ENCODE results near the gene GLYR1. TPM values are rescaled to one million over a fixed set of nuclear protein-coding genes. Genes with fewer than 3 reads are reported as not detected.
A peak's percentile ranks its signal among the peaks of the same experiment; 100 is the strongest.
"Not testable (repeated sequence)": the region's sequence is repeated elsewhere in the genome, so short reads cannot be mapped to it uniquely, and the experiment has no call there.

Gene GLYR1
- 96.6 to 105 TPM (median 104 TPM) in 3 replicates for total RNA-seq

DNA sequence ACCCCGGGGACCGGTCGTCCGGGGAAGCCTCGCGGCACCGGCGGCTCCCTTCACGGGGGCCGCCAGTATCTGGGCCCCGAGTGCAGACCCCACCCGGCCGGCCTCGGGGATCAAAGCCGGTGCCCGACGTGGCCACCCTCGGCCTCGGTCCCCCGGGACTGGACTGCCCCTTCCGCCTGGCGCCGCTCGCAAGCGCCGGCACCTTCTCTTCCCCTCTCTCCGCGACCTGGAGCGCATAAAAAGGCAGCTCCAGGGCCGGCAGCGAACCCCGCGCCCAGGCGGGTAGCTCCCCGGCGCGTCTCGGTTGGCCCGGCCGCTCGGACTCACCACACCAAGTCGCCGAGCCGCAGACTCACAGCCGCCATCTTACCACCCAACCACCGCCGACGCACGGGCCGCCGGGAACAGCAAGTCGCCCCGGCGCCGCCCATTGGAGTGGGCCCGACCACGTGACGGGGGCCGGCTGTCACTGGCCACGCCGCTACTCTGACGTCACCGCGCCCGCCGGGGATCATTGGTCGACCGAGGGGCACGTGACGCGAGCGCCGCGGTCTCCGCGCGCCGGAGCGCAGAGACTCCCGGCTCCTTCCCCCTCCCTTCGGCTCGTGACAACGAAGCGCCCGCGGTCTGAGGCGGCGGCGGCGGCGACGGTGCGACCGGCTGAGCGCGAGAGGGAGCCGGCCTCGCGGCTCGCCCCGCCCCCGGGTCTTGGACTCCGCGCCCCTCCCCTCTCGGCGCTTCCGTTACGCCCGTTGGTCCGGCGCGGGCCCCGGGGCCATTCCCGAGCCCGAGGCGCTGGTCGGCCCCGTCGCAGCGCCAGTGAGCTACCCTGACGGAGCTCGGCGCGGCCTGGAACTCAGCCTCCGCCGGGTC is at the start of gene GLYR1, which contains the start of gene UBN1:
GLYR1 (minus strand) TSS at position 388 of the 873 bp plus-strand sequence; CDS start at position 365, 23 bp downstream.
UBN1 (plus strand) TSS at position 581 of the 873 bp plus-strand sequence. CDS start 5,437 bp downstream, outside the sequence.
- H3K4me1 Mint-ChIP-seq: peaks cover 35% of the 10 kb centered on the region
- peak within 1 kb of the TSS; percentile 85 for H3K4me3 Mint-ChIP-seq
- peak; percentile 100 for DNase-seq (ENCODE audit: low spot score in 2 of 2, unreplicated experiment in 2 of 2)
- TF ChIP-seq, protein P1, sequence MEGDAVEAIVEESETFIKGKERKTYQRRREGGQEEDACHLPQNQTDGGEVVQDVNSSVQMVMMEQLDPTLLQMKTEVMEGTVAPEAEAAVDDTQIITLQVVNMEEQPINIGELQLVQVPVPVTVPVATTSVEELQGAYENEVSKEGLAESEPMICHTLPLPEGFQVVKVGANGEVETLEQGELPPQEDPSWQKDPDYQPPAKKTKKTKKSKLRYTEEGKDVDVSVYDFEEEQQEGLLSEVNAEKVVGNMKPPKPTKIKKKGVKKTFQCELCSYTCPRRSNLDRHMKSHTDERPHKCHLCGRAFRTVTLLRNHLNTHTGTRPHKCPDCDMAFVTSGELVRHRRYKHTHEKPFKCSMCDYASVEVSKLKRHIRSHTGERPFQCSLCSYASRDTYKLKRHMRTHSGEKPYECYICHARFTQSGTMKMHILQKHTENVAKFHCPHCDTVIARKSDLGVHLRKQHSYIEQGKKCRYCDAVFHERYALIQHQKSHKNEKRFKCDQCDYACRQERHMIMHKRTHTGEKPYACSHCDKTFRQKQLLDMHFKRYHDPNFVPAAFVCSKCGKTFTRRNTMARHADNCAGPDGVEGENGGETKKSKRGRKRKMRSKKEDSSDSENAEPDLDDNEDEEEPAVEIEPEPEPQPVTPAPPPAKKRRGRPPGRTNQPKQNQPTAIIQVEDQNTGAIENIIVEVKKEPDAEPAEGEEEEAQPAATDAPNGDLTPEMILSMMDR (IDR thresholded peaks at IDR 0.05; ENCODE audit: unreplicated experiment): no peak
- peak within 1 kb of the TSS; percentile 94 for H3K27ac Mint-ChIP-seq
- H3K36me3 Mint-ChIP-seq: peaks cover 8% of the 10 kb centered on the region
- H3K9me3 Mint-ChIP-seq: no peaks in the 10 kb centered on the region
- H3K27me3 Mint-ChIP-seq (ENCODE audit: low read depth): no peaks in the 10 kb centered on the region

DNA sequence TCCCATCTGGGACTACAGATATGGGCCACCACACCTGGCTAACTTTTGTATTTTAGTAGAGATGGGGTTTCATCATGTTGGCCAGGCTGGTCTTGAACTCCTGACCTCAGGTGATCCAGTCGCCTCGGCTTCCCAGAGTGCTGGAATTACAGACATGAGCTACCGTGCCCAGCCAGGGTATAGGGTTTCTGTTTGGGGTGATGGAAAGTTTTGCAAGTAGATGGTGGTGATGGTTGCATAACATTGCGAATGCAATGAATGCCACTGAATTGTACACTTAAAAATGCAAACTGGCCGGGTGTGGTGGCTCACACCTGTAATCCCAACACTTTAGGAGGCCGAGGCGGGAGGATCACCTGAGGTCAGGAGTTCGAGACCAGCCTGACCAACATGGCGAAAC is 49.7 kb upstream of the GLYR1 start:
- not testable (repeated sequence) for H3K27ac Mint-ChIP-seq; DNase-seq (ENCODE audit: low spot score in 2 of 2, unreplicated experiment in 2 of 2); H3K9me3 Mint-ChIP-seq; H3K4me3 Mint-ChIP-seq; H3K4me1 Mint-ChIP-seq; H3K27me3 Mint-ChIP-seq (ENCODE audit: low read depth)
- H3K36me3 Mint-ChIP-seq: peaks cover 25% of the 10 kb centered on the region

DNA sequence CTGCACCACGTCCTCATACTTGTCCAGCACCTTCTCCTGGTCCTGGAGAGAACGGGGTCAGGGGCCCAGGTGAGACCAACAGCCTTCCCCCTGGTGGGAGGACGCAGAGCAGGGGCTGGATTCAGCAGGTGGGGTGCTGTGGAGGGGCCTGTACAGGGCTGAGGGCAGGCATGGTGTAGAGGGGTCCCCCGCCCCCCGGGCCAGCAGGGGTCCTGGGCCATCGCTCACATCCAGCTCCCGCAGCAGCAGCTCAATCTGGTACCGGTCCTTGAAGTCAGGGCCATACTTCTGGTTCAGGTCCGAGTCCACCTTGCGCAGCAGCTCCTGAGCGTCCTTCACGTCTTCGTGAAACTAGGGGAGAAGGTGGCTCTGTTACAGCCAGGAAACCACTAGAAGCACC is 48.3 kb upstream of the GLYR1 start:
- H3K36me3 Mint-ChIP-seq: peaks cover 26% of the 10 kb centered on the region
- no peak for DNase-seq (ENCODE audit: low spot score in 2 of 2, unreplicated experiment in 2 of 2)
- H3K4me1 Mint-ChIP-seq: peaks cover 6% of the 10 kb centered on the region
- no peak overlapping the region for H3K4me3 Mint-ChIP-seq
- H3K27ac Mint-ChIP-seq: no peak overlapping the region
- no peaks in the 10 kb centered on the region for H3K27me3 Mint-ChIP-seq (ENCODE audit: low read depth)
- TF ChIP-seq, protein P1 (IDR thresholded peaks at IDR 0.05; ENCODE audit: unreplicated experiment): no peak
- H3K9me3 Mint-ChIP-seq: peaks cover 5% of the 10 kb centered on the region

DNA sequence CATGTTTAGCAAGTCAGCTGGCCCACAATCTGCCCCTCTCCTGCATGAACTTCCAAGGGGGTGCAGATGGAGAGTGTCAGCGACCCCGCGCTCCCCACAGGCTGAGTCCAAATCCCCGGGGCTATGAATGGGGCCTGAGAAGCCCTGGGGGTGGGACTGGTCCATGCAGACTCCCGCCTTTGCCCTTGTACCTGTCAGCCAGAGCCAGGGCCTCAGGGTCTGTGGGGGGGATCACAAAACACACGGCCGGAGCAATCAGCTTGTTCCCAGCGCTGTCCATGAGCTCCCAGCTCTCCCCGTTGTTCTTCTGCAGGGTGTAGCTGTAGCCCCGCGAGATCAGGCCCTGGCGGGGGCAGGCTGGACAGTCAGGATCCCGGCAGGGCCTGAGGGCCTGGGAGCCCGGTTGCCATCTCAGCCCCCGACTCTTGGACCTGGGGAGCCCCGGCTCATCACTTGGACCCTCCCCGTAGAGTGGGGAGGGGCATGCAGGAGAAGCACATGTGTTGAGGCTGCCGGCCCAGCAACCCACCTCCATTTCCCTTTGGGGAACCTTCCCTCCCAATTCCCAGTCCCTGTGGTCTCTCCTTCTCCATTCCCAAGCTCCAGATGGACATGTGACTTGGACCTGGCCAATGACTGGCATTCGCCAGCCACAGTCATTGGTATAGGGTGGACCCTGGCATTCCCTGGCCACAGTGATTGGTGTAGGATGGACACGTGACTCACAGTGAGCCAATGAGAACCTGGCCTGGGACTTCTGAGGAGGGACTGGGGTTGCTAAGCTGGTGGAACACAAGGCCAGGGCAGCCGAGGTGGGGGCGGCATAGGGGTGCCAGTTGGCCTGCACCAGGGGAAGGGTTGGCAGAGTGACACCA is 47.4 kb upstream of the GLYR1 start:
- Mint-ChIP-seq H3K27ac (no peak overlapping the region), H3K9me3 (peaks cover 5% of the 10 kb centered on the region), H3K27me3 (ENCODE audit: low read depth) (no peaks in the 10 kb centered on the region), H3K4me3 (no peak overlapping the region), H3K36me3 (peaks cover 22% of the 10 kb centered on the region), H3K4me1 (peaks cover 6% of the 10 kb centered on the region)
- TF ChIP-seq, protein P1 (IDR thresholded peaks at IDR 0.05; ENCODE audit: unreplicated experiment): no peak
- DNase-seq (ENCODE audit: low spot score in 2 of 2, unreplicated experiment in 2 of 2): no peak

DNA sequence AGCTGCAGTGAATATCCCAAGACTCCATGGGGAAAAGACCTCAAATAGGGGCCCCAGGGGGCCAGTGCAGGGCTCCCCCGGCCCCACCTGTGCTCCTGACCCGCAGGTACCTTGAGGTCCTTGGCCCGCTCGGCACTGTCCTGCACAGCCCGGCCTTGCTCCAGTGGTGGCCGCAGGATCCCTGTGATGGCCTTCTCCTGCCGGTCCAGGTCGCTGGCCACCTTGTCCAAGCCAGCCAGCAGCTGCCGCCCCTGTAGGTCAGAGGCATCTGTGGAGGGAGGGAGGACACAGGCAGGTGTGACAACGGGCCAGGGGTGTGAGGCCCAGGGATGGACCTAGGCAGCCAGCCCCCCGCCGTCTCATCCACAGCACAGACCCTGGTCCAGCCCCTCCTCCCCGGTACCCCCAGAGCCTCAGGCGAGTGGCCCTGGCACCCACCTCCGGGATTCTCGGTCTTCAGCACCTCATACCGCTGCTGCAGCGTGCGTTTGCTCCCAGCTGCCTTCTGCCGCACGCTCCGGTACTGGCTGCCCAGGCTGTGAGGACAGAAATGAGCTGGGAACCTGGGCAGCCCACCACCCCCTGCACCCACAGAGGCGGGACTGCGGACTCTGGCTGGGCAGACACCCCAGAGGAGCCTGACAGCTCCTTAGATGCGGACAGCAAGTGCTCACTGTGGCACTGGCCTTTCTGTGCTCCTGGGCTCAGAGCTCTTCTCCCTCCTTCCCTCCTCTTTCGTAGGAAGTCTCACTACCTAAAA is 46.2 kb upstream of the GLYR1 start:
- Mint-ChIP-seq H3K27me3 (ENCODE audit: low read depth) (no peaks in the 10 kb centered on the region), H3K36me3 (peaks cover 16% of the 10 kb centered on the region), H3K4me1 (peaks cover 6% of the 10 kb centered on the region), H3K9me3 (peaks cover 2% of the 10 kb centered on the region), H3K27ac (peak overlapping the region; percentile 12), H3K4me3 (no peak overlapping the region)
- no peak for DNase-seq (ENCODE audit: low spot score in 2 of 2, unreplicated experiment in 2 of 2)
- TF ChIP-seq, protein P1 (IDR thresholded peaks at IDR 0.05; ENCODE audit: unreplicated experiment): no peak

Data from mesothelial cell of epicardium (in vitro differentiated cells).